ENCODE data around the gene PRKAG2. TPM values are rescaled to one million over a fixed set of nuclear protein-coding genes. Genes with fewer than 3 reads are reported as not detected.

PRKAG2 gene
- total and polyA plus RNA-seq, 2 of the 8 experiments (the other 6 are each of a cell fraction or from before 2014, with no cell fraction given) = 7.5 to 18.1 TPM

- TF ChIP-seq ATF2 (IDR thresholded peaks at IDR 0.05; ENCODE audit: low read length) (no peak), GABPA (IDR thresholded peaks at IDR 0.05; ENCODE audit: borderline replicate concordance, insufficient read depth, low read length) (no peak), MAX (IDR thresholded peaks at IDR 0.05) (peak; percentile 84), SRF (IDR thresholded peaks at IDR 0.05; ENCODE audit: low read depth, low read length) (no peak), POLR2A (IDR thresholded peaks at IDR 0.05; ENCODE audit: control extremely low read depth in 1 of 2, low read depth in 2 of 2, low read length in 2 of 2) (no peak), E2F6 (IDR thresholded peaks at IDR 0.05) (peak; percentile 87), USF2 (IDR thresholded peaks at IDR 0.05; ENCODE audit: low read length) (no peak), CHD1 (IDR thresholded peaks at IDR 0.05; ENCODE audit: low read depth, low read length) (no peak), POLR2AphosphoS5 (IDR thresholded peaks at IDR 0.05; ENCODE audit: low read depth, low read length) (no peak), CBX8 (IDR thresholded peaks at IDR 0.05; ENCODE audit: borderline replicate concordance, low read depth, low read length) (no peak), HDAC6 (IDR thresholded peaks at IDR 0.05; ENCODE audit: low read depth, low read length) (no peak), FOSL1 (IDR thresholded peaks at IDR 0.05; ENCODE audit: insufficient read depth, low read depth, low read length) (no peak), SP2 (IDR thresholded peaks at IDR 0.05; ENCODE audit: low read length) (no peak), EZH2 (IDR thresholded peaks at IDR 0.05; ENCODE audit: low read depth, low read length, severe bottlenecking) (peak; percentile 49), SIN3A (conservative IDR thresholded peaks at IDR 0.05 in 1 of 2, IDR thresholded peaks at IDR 0.05 in 1 of 2; ENCODE audit: low read depth in 1 of 2, low read length in 2 of 2) (no peak), EP300 (IDR thresholded peaks at IDR 0.05; ENCODE audit: borderline replicate concordance in 1 of 2, low read depth in 2 of 2, low read length in 2 of 2) (no peak), NRF1 (IDR thresholded peaks at IDR 0.05; ENCODE audit: low read depth, low read length) (no peak), CREB1 (IDR thresholded peaks at IDR 0.05) (no peak), ASH2L (IDR thresholded peaks at IDR 0.05; ENCODE audit: low read length) (peak; percentile 8), RNF2 (IDR thresholded peaks at IDR 0.05; ENCODE audit: borderline replicate concordance, low read depth, low read length, missing control alignments, poor library complexity, severe bottlenecking) (peak; percentile 47)
Observed at GRCh38 chr7:151876899-151877777, at the start of gene PRKAG2 (continued).

Data from H1 (cell line).